IMR-90 (cell line): ENCODE measurements around the gene ITIH2. TPM values are rescaled to one million over a fixed set of nuclear protein-coding genes. Genes with fewer than 3 reads are reported as not detected.

Experiments
- ATAC-seq: fragments of 200-7000 bp; cut with Tn5 transposase; 2 replicates; pipeline ENCODE4 v1.9.1; 2020; ENCODE audit warnings: low read depth, mild to moderate bottlenecking, moderate library complexity
- BruUV-seq: library from RNA; stranded (reverse); fragments of 400-500 nt; replicated peaks from 2 replicates; lab custom pipeline; 2021; lab: Mats Ljungman, UMichigan
- CTCF ChIA-PET: fragments of 300-600 bp; formaldehyde crosslinking; extraction: SDS; loops from one replicate; lab custom pipeline; 2021; ENCODE audit warnings: antibody characterized with exemption; lab: Yijun Ruan, JAX
- POLR2A ChIA-PET: fragments of 300-600 bp; sonication (Branson Sonifier 250); formaldehyde crosslinking; loops from one replicate; lab custom pipeline; 2022; ENCODE audit warnings: antibody characterized with exemption; ENCODE audit not compliant: unreplicated experiment; lab: Charles Lee
- DNase-seq: peaks from one replicate; pipeline ENCODE4 v3.0.0; 2013
- H2AFZ ChIP-seq: replicated peaks from 2 replicates; pipeline ENCODE3; 2013; ENCODE audit warnings: low read length, mild to moderate bottlenecking; ENCODE audit not compliant: poor library complexity
- H2AK5ac ChIP-seq: 2 replicates; pipeline ENCODE4 v1.6.1; 2013; ENCODE audit warnings: low read depth, low read length, inconsistent platforms
- H2AK9ac ChIP-seq: replicated peaks from 2 replicates; pipeline ENCODE3; 2013; ENCODE audit warnings: mild to moderate bottlenecking, low read depth, low read length, moderate library complexity; ENCODE audit not compliant: poor library complexity
- H2BK120ac ChIP-seq: 2 replicates; pipeline ENCODE4 v1.6.1; 2013; ENCODE audit warnings: low read depth, low read length, inconsistent platforms
- H2BK15ac ChIP-seq: 3 replicates; pipeline ENCODE4 v1.6.1; 2013; ENCODE audit warnings: low read depth, low read length, inconsistent platforms
- H2BK20ac ChIP-seq: 2 replicates; pipeline ENCODE4 v1.6.1; 2013; ENCODE audit warnings: low read depth, mild to moderate bottlenecking, inconsistent platforms, low read length, moderate library complexity
- H2BK5ac ChIP-seq: 2 replicates; pipeline ENCODE4 v1.6.1; 2013; ENCODE audit warnings: mild to moderate bottlenecking, low read depth, low read length, inconsistent platforms; ENCODE audit not compliant: poor library complexity, severe bottlenecking
- H3K14ac ChIP-seq: replicated peaks from 2 replicates; pipeline ENCODE4 v1.6.1; 2013; ENCODE audit warnings: low read depth, low read length, inconsistent platforms
- H3K18ac ChIP-seq: 2 replicates; pipeline ENCODE4 v1.6.1; 2013; ENCODE audit warnings: low read depth, low read length, control low read depth
- H3K23ac ChIP-seq: 2 replicates; pipeline ENCODE4 v1.6.1; 2013; ENCODE audit warnings: low read depth, low read length, inconsistent platforms
- H3K27ac ChIP-seq: 2 replicates; pipeline ENCODE4 v1.5.1; 2013; ENCODE audit warnings: mild to moderate bottlenecking, control low read depth, low read length; ENCODE audit not compliant: insufficient read depth
- H3K27me3 ChIP-seq: 2 replicates; pipeline ENCODE4 v1.6.1; 2013; ENCODE audit warnings: low read length; ENCODE audit not compliant: control insufficient read depth, insufficient read depth
- H3K36me3 ChIP-seq: 2 replicates; pipeline ENCODE4 v1.6.1; 2013; ENCODE audit warnings: low read length, mixed read lengths; ENCODE audit not compliant: control insufficient read depth, insufficient read depth
- H3K4ac ChIP-seq: 2 replicates; pipeline ENCODE4 v1.6.1; 2013; ENCODE audit warnings: low read depth, low read length, inconsistent platforms
- H3K4me1 ChIP-seq: 2 replicates; pipeline ENCODE4 v1.6.1; 2013; ENCODE audit warnings: low read length, mixed read lengths; ENCODE audit not compliant: control insufficient read depth, insufficient read depth
- H3K4me2 ChIP-seq: 2 replicates; pipeline ENCODE4 v1.6.1; 2013; ENCODE audit warnings: low read depth, mild to moderate bottlenecking, control low read depth, low read length, moderate library complexity
- H3K4me3 ChIP-seq: 2 replicates; pipeline ENCODE4 v1.5.1; 2013; ENCODE audit warnings: low read depth, mild to moderate bottlenecking, control low read depth, low read length, moderate library complexity; ENCODE audit not compliant: insufficient read depth
- H3K56ac ChIP-seq: 2 replicates; pipeline ENCODE4 v1.6.1; 2013; ENCODE audit warnings: low read length, inconsistent platforms; ENCODE audit not compliant: insufficient read depth; ENCODE audit errors: extremely low read depth
- H3K79me1 ChIP-seq, 2 experiments: 2 replicates each; pipeline ENCODE4 v1.6.1; 2013; ENCODE audit warnings: low read length in 2 of 2, inconsistent platforms in 1 of 2, low read depth in 1 of 2
- H3K9ac ChIP-seq: 2 replicates; pipeline ENCODE4 v1.6.1; 2013; ENCODE audit warnings: low read depth, low read length, control low read depth
- H3K9me1 ChIP-seq: 2 replicates; pipeline ENCODE4 v1.6.1; 2013; ENCODE audit warnings: low read length, inconsistent platforms; ENCODE audit not compliant: insufficient read depth
- H3K9me3 ChIP-seq: 2 replicates; pipeline ENCODE4 v1.6.1; 2013; ENCODE audit warnings: low read length; ENCODE audit not compliant: control insufficient read depth, insufficient read depth
- H4K20me1 ChIP-seq: 2 replicates; pipeline ENCODE4 v1.6.1; 2013; ENCODE audit warnings: low read length, inconsistent platforms; ENCODE audit not compliant: insufficient read depth
- H4K5ac ChIP-seq: 2 replicates; pipeline ENCODE4 v1.6.1; 2013; ENCODE audit warnings: mild to moderate bottlenecking, low read depth, low read length, control low read depth
- H4K8ac ChIP-seq, 2 experiments: 2 replicates each; pipeline ENCODE4 v1.6.1; 2013; ENCODE audit warnings: low read depth in 2 of 2, low read length in 2 of 2, control low read depth in 1 of 2, inconsistent platforms in 1 of 2
- H4K91ac ChIP-seq: 2 replicates; pipeline ENCODE4 v1.6.1; 2013; ENCODE audit warnings: low read depth, low read length, inconsistent platforms; ENCODE audit not compliant: insufficient read depth
- CEBPB ChIP-seq: IDR thresholded peaks from 2 replicates; pipeline ENCODE4 v1.6.1; 2012; ENCODE audit warnings: low read depth, low read length, improper control_type of control experiment
- FOS ChIP-seq: fragments of 150-350 bp; IDR thresholded peaks from 2 replicates; pipeline ENCODE4 v1.6.1; 2016; ENCODE audit warnings: low read depth, low read length
- MAZ ChIP-seq: IDR thresholded peaks from 2 replicates; pipeline ENCODE4 v1.6.1; 2012; ENCODE audit warnings: low read depth, mild to moderate bottlenecking, low read length, improper control_type of control experiment, moderate library complexity, borderline replicate concordance
- RFX5 ChIP-seq: IDR thresholded peaks from 2 replicates; pipeline ENCODE4 v1.8.0; 2012; ENCODE audit warnings: low read depth, mild to moderate bottlenecking, low read length, moderate library complexity
- WGBS, 2 experiments: methylation state at CpG; one replicate each; pipeline versions ENCODE4 v1.1.5 to v1.1.7; 2013; ENCODE audit warnings: missing lambda C conversion rate in 2 of 2; ENCODE audit not compliant: insufficient read length in 1 of 2; ENCODE audit errors: extremely low coverage in 2 of 2; 5-methylcytosine and 5-hydroxymethylcytosine counted together
- dilution Hi-C: fragments of 300-500 bp; cut with HindIII; formaldehyde crosslinking; loops from one replicate; pipeline ENCODE4 v1.14.3; 2018; ENCODE audit warnings: low sequenced_read_pairs; ENCODE audit not compliant: unreplicated experiment
- in situ Hi-C: fragments of 300-500 bp; cut with MboI; formaldehyde crosslinking; loops from 3 replicates; pipeline ENCODE4 v1.14.3; 2019; ENCODE audit warnings: low sequenced_read_pairs, inconsistent platforms, mixed read lengths
- intact Hi-C: fragments of 100-400 bp; cut with micrococcal nuclease; formaldehyde crosslinking; loops from 2 replicates; pipeline ENCODE4 v1.10.0; 2022
- polyA plus RNA-seq, 3 experiments: library from polyadenylated mRNA; depleted of rRNA; stranded (reverse); fragments of >200 nt; gene quantifications; 2 replicates each; pipeline ENCODE4 v1.2.3, GENCODE V29; 2012; ENCODE audit warnings: low replicate concordance in 1 of 3
- total RNA-seq: library from RNA; depleted of rRNA; stranded (reverse); fragments of >200 nt; gene quantifications from 2 replicates; pipeline ENCODE4 v1.2.3, GENCODE V29; 2012

The ITIH2 gene
- total and polyA plus RNA-seq, 2 of the 4 experiments (the other 2 are of a cell fraction): not detected

GRCh38 chr10:7704071-7705016, 1.2 kb downstream of the ITIH2 start:
- no peak for ATAC-seq

More at GRCh38 chr10:7704071-7705016, 1.2 kb downstream of the ITIH2 start:
- H4K8ac ChIP-seq: no peak overlapping the region
- intact Hi-C loops: no loop called here
- no peaks in the 10 kb centered on the region for H4K20me1 ChIP-seq
- H3K56ac ChIP-seq: no peak overlapping the region
- POLR2A ChIA-PET: no interaction called here
- no peaks in the 10 kb centered on the region for H3K9me3 ChIP-seq
- dilution Hi-C loops: no loop called here
- in situ Hi-C loops: no loop called here
- CTCF ChIA-PET: no interaction called here
- H3K36me3 ChIP-seq: no peaks in the 10 kb centered on the region
- H3K23ac ChIP-seq: no peak overlapping the region
- H3K4me1 ChIP-seq: no peaks in the 10 kb centered on the region
- H4K5ac ChIP-seq: no peak overlapping the region
- no peak overlapping the region for H3K4me3 ChIP-seq
- no peak overlapping the region for H3K27ac ChIP-seq
- no TSS peak for BruUV-seq
- H3K79me1 ChIP-seq: no peaks in the 10 kb centered on the region
- no peak overlapping the region for H2BK120ac ChIP-seq
- H3K18ac ChIP-seq: no peak overlapping the region
- H3K4me2 ChIP-seq: no peak overlapping the region
- H2AFZ ChIP-seq: no peak overlapping the region
- no peak for TF ChIP-seq FOS
- TF ChIP-seq CEBPB: no peak
- no peak for TF ChIP-seq MAZ
- no peak for TF ChIP-seq RFX5
- no peak overlapping the region for H3K9ac ChIP-seq
- no peak overlapping the region for H3K14ac ChIP-seq
- H2BK15ac ChIP-seq: no peak overlapping the region
- H2AK9ac ChIP-seq: no peak overlapping the region
- H3K9me1 ChIP-seq: no peaks in the 10 kb centered on the region
- no peak for DNase-seq
- no peak overlapping the region for H2BK20ac ChIP-seq
- no peak overlapping the region for H2AK5ac ChIP-seq
- no peaks in the 10 kb centered on the region; the same call in 1 of the 2 replicates for H3K27me3 ChIP-seq
- no CpG with 5 or more reads among the region's 8 CpGs for WGBS, 2 experiments
- no peak overlapping the region for H2BK5ac ChIP-seq
- H3K4ac ChIP-seq: no peak overlapping the region
- H4K91ac ChIP-seq: no peak overlapping the region
